GM12873 (cell line): ENCODE data around the gene TCEAL3.

ENCODE experiments used
- CTCF ChIP-seq: IDR thresholded peaks from 2 replicates; pipeline ENCODE4 v1.5.1; 2012; ENCODE audit warnings: low read depth, mild to moderate bottlenecking, moderate library complexity, low read length, control low read depth; ENCODE audit not compliant: insufficient read depth; ENCODE audit errors: missing control alignments

The TCEAL3 gene

GRCh38 chrX:103613362-103613890 lies 5.7 kb downstream of the TCEAL3 start:
- TF ChIP-seq CTCF: no peak

- no peak for TF ChIP-seq CTCF
Observed at GRCh38 chrX:103614999-103615398, 7.2 kb downstream of the TCEAL3 start.

DNA sequence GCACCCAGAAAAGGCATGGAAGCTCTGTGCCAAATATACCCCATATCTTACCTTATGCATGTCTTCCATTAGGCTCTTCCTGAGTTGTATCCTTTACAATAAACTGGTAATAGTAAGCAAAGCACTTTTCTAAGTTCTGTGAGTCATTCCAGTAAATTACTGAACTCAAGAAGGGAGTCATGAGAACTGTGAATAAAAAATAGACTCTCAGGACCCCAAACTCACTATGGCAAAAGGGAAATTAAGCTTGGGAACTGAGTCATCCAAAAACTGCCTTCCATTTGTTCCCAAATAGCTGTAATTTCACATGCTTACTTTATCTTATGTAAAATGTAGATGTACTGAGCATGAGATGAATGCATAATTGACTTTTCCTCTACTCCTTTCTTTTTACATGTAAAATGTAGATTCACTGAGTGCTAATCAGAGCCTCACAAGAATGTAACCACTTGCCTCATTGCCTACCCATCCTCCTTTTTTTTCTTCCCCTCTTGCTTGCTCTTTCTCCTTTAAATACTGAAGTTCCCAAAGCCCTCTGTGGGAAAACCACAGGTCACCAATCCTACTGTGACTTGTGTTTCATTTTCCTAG lies 8.1 kb downstream of the TCEAL3 start:
- no peak for TF ChIP-seq CTCF

DNA sequence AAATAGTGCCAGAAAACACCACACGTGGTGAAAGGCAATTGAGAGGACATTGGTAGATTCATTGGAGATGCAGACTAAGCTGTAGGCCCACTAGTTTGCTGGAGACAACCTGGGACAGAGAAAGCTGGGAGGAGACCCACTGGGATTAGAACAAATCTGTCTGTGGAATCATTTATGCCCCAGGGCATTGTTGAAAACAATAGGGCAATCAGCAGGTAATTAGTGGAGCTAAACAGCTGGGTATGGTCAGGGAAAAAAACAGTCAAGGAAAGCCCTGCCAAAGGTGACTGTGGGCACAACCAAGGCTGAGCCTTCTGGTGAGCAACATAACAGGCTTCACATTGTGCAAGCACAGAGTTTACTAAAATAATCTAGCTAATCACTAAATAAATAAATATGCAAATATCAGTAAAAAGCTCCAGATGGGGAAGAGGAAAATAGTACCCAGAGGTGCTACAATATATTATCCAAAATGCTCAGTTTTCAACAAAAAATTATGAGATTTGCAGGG lies 9.0 kb downstream of the TCEAL3 start:
- no peak for TF ChIP-seq CTCF

GRCh38 chrX:103624111-103624510 lies 16.3 kb downstream of the TCEAL3 start:
- TF ChIP-seq CTCF: no peak

DNA sequence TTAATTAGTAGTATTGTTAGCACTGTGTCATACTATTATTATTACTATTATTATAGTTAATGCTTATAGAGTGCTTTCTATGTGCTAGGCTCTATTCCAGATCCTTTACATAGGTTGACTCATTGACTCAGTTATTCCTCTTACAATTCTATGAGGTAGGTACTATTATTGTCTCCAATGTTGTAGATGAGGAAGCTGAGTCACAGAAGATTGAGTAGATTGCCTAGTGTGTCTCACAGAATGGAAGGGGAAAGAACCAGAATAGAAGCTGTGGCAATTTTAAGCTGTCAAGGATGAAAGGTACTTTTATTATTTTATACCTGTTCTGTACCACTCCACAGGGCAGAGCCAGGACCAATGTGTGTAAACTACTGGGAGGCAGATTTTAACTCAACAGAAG lies 19.1 kb downstream of the TCEAL3 start:
- TF ChIP-seq CTCF: no peak

DNA sequence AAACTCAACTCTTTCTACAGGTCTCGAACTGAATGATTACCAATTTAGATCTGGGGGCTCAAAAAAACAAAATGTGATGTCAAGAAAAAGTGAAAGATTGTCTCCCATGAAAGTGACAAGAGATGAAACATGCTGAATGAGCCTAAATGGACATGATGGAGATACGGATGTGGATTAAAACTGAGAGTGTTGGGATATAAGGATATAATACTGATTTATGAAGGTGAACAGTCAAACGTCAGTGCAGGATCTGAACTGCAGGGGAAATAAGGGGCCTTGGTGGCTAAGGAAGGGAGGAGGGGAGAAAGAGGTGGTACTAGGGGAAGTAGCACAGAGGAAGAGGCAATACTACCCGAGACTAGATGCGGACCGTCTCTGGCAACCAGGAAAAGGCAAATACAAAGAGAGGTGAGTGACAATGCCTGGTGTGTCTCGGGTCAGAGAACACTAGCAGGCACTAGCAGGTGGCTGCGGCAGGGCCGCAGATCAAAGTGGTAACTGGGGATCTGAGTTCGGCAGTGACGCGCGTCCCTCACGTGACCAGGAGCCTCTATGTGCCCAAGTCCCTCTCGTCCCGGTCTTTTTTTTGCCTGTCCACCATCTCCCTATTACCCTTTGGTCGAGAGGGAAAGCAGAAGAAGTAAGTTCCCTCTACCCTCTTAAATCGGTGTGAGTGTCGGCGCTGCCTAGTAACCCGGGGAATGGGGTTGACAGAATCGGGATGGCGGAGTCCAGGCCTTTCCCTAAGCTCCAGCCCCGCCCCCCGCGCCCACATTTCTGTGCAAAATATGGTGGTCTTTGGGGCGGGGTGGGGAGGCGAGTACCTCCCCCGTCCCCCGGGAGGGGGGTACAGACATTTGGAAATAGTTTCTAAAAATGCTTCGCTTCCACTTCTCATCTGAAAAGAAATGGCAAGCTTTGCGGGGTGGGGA lies 20.9 kb downstream of the TCEAL3 start, which contains the start of gene TCEAL1:
Gene TCEAL1, plus strand, starts transcription at position 590 of the 932 bp plus-strand sequence. CDS start 942 bp downstream, outside the sequence.
- TF ChIP-seq CTCF: no peak
